Right lobe of liver (tissue), 4 donors: ENCODE measurements around the gene CSTB.

Experiments
- POLR2A ChIP-seq: fragments of 450-650 bp; IDR thresholded peaks from one replicate; pipeline ENCODE4 v1.6.1; 2017; ENCODE audit warnings: antibody characterized with exemption, mild to moderate bottlenecking
- TF ChIP-seq, protein P1 (sequence below), 4 donors: fragments of 200-600 bp in 3 of 4; fragments of 450-650 bp in 1 of 4; IDR thresholded peaks; one replicate each; pipeline versions ENCODE4 v1.5.1 to v1.8.0; 2016 to 2022; ENCODE audit warnings: antibody characterized with exemption in 4 of 4, mild to moderate bottlenecking in 2 of 4
- donor health status: DM: no; HTN: no; CAD: no.
- donor health status: DM: no; HTN: no; CAD: no.
- donor health status: DM: no; HTN: yes; CAD: no.

DNA sequence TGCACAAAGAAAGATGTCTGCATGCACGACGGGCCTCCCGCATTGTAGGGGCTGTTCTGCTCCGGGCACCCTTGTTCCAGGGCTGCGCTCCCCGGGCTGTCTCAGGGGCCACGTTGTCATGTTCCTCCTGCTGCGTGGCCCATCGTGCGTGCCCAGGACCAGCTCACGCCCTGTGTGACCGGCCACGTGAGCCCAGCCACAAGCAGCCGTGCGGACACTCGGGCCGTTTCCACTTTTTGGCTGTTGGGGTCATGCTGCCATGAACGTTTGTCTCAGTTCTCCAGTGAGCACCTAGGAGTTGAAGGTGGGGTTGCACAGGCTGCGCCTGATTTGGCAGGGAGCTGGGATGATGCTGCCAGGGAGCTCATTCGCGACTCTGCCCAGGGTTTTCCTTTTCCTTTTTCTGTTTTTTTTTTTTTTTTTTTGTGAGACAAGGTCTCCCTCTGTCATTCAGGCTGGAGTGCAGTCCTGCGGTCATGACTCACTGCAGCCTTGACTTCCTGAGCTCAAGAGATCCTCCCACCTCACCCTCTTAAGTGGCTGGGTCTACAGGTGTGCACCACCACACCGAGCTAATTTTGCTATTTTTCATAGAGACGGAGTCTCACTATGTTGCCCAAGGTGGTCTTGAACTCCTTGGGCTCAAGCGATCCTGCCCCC lies 39.8 kb downstream of the CSTB start:
- TF ChIP-seq, protein P1, sequence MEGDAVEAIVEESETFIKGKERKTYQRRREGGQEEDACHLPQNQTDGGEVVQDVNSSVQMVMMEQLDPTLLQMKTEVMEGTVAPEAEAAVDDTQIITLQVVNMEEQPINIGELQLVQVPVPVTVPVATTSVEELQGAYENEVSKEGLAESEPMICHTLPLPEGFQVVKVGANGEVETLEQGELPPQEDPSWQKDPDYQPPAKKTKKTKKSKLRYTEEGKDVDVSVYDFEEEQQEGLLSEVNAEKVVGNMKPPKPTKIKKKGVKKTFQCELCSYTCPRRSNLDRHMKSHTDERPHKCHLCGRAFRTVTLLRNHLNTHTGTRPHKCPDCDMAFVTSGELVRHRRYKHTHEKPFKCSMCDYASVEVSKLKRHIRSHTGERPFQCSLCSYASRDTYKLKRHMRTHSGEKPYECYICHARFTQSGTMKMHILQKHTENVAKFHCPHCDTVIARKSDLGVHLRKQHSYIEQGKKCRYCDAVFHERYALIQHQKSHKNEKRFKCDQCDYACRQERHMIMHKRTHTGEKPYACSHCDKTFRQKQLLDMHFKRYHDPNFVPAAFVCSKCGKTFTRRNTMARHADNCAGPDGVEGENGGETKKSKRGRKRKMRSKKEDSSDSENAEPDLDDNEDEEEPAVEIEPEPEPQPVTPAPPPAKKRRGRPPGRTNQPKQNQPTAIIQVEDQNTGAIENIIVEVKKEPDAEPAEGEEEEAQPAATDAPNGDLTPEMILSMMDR (IDR thresholded peaks at IDR 0.05), result no peak
- no peak for TF ChIP-seq POLR2A
